Fibroblast of mammary gland (primary cell): ENCODE results near the gene CCL16.
"Not testable (repeated sequence)": the region's sequence is repeated elsewhere in the genome, so short reads cannot be mapped to it uniquely, and the experiment has no call there.

Source experiments
- DNase-seq: peaks from one replicate; pipeline ENCODE4 v3.0.0-alpha.2; 2010; ENCODE audit warnings: low read depth
- H3K4me3 ChIP-seq: 2 replicates; pipeline ENCODE4 v1.5.1; 2011; ENCODE audit warnings: low read depth, mild to moderate bottlenecking, low read length, moderate library complexity; ENCODE audit not compliant: control insufficient read depth
- TF ChIP-seq, protein P1 (sequence below): conservative IDR thresholded peaks from 2 replicates; pipeline ENCODE4 v1.5.1; 2011; ENCODE audit warnings: low read depth, low read length, inconsistent platforms; ENCODE audit not compliant: control insufficient read depth, insufficient read depth

CCL16 gene

DNA sequence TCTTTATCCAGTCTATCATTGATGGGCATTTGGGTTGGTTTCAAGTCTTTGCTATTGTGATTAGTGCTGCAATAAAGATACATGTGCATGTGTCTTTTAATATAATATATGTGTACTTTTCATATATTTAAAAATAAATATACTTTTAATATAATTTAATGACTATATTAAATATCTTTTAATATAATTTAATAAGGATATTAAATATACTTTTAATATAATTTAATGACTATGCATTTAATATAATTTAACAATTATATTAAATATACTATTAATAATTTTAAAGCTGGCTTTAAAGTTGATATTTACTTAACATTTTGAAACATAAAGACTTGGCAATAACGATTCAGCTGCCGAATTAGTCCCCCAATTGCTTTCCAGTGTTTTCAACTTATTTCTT, 35.3 kb upstream of the CCL16 start:
- DNase-seq: no peak
- TF ChIP-seq, protein P1, sequence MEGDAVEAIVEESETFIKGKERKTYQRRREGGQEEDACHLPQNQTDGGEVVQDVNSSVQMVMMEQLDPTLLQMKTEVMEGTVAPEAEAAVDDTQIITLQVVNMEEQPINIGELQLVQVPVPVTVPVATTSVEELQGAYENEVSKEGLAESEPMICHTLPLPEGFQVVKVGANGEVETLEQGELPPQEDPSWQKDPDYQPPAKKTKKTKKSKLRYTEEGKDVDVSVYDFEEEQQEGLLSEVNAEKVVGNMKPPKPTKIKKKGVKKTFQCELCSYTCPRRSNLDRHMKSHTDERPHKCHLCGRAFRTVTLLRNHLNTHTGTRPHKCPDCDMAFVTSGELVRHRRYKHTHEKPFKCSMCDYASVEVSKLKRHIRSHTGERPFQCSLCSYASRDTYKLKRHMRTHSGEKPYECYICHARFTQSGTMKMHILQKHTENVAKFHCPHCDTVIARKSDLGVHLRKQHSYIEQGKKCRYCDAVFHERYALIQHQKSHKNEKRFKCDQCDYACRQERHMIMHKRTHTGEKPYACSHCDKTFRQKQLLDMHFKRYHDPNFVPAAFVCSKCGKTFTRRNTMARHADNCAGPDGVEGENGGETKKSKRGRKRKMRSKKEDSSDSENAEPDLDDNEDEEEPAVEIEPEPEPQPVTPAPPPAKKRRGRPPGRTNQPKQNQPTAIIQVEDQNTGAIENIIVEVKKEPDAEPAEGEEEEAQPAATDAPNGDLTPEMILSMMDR: no peak
- H3K4me3 ChIP-seq: no peak overlapping the region

DNA sequence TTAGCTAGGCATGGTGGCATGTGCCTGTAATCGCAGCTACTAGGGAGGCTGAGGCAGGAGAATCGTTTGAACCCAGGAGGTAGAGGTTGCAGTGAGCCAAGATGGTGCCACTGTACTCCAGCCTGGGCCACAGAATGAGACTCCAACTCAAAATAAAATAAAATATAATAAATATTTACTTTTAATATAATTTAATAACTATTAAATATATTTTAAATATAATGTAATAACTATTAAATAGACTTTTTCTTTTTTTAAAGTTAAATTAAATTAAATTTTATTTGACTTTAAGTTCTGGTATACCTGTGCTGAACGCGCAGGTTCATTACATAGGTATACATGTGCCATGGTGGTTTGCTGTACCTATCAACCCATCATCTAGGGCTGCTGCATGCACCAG, 34.6 kb upstream of the CCL16 start:
- not testable (repeated sequence) for DNase-seq, H3K4me3 ChIP-seq

DNA sequence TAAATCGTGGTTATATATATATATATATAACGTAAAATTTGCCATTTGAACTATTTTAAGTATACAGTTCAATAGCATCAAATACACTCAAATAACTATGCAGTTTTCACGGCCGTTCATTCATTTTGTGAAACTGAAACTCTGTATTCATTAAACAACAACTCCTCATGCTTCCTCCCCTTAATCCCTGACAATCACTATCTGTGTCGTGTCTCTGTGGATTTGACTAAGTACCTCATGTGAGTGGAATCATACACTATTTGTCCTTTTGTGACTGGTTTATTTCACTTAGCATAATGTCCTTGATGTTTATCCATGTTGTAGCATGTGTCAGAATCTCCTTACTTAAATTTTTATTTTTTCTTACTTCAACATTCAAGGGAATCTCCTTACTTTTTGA, 33.6 kb upstream of the CCL16 start:
- TF ChIP-seq, protein P1: no peak
- no peak overlapping the region for H3K4me3 ChIP-seq
- DNase-seq: no peak

DNA sequence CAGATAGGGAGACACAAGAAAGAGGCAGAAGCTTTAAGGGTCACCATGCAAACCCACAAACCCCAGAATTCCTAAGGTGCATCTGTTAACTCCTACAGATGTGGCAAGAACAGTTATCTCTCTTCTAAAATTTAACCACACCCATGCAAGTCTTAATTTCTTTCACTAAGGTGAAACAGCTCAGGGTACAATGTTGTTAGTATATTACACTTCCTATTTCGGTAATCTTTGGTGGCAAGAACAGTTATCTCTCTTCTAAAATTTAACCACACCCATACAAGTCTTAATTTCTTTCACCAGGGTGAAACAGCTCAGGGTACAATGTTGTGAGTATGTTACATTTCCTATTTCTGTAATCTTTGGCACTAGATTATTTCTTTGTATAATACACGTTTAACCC, 29.9 kb upstream of the CCL16 start:
- no peak for DNase-seq
- TF ChIP-seq, protein P1: no peak

DNA sequence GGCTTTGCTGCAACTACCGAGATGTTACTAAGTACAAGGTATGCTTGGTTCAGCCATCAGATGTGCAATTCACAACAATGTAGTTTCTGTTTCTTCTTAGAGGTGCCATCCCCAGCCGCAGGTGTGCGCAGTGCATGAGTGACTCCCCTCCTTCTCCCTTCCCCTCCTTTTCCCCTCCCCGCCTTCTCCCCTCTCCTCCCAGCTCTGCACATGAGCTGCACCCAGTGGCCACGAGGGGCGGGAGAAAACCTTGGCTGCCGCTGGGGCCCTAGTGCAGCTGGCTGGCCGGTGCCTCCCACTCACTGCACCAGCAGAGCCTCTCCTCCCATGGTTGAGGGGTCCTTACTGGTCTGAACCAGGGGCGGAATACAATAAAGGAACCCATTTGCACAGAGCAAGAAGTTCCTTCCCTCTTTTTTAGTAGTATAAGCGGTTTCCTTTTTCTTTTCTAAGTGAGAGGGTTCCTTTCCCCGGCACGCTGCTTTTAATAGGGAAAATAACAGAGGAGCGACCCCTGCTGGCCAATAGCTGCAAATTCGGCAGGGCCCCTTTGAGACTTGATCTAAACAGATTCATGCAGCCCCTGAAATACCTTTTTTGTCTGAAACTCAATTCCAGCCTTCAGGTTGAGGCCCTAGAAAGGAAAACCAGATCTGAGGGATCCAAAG, 27.8 kb upstream of the CCL16 start:
- H3K4me3 ChIP-seq: no peak overlapping the region
- TF ChIP-seq, protein P1: peak; percentile 47
- peak; percentile 6 for DNase-seq

More for the DNA sequence above, 29.9 kb upstream of the CCL16 start:
- no peak overlapping the region for H3K4me3 ChIP-seq

DNA sequence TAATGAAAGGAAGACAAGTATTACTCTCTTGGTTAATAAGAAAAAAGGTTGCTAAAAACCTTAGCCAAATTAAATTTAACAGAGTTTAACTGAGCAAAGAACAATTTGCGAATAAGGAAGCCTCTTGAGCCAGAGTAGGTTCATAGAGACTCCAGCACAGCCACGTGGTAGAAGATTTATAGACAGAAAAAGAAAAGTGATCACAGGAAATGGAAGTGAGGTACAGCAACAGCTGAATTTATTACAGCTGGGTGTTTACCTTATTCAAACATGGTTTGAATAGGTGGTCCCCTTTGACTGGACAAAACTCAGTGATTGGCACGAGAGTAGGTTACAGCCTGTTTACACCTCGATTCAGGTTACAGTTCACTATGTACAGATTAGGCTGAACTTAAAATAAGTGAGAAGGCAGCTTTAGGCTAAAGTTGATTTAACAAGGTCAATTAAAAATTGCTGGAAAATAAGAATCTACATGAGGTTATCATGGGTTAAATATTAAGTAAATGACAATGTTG, 23.4 kb upstream of the CCL16 start:
- TF ChIP-seq, protein P1: no peak
- no peak for DNase-seq

DNA sequence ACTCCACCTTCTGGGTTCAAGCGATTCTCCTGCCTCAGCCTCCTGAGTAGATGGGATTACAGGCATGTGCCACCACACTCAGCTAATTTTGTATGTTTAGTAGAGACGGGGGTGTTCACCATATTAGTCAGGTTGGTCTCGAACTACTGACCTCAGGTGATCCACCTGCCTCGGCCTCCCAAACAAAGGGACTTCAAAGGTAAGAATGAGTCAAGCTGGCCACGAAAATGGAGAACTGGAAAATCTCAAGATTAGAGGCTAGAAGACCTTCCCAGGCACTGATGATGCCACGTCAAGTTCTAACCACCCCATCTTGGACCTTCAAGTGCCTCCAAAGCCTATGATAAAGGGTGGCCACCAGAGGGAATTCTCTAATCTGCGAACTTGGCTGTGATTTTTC, 21.3 kb upstream of the CCL16 start:
- DNase-seq: no peak
- TF ChIP-seq, protein P1: no peak

More for the DNA sequence above, 23.4 kb upstream of the CCL16 start:
- H3K4me3 ChIP-seq: no peak overlapping the region

More for the DNA sequence above, 21.3 kb upstream of the CCL16 start:
- H3K4me3 ChIP-seq: no peak overlapping the region
